Fibroblast of skin of right quadriceps (primary cell): ENCODE measurements around the gene PRKN.
"Not testable (repeated sequence)": the region's sequence is repeated elsewhere in the genome, so short reads cannot be mapped to it uniquely, and the experiment has no call there.

ENCODE experiments used
- DNase-seq: peaks from one replicate; pipeline ENCODE4 v3.0.0-alpha.2; 2013

Gene PRKN

DNA sequence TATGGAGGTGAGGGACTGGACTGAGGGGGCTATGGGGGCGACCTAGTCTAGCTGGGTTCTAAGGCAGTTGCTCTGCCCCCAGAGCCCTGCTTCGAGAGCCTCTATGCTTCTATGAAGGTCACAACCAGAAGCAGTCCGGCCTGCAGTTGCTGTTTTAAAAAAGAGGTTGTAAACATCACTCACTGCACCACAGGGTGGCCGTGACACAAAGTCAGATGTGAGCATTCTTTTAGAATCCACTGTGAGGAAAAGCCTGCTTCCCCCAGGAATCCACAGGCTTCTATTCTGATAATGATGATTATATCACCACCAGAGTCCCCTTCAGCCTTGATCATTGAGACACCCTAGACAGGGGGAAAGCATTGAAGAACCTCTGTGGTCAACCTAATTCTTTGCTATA lies 1224.0 kb downstream of the PRKN start:
- DNase-seq: no peak

DNA sequence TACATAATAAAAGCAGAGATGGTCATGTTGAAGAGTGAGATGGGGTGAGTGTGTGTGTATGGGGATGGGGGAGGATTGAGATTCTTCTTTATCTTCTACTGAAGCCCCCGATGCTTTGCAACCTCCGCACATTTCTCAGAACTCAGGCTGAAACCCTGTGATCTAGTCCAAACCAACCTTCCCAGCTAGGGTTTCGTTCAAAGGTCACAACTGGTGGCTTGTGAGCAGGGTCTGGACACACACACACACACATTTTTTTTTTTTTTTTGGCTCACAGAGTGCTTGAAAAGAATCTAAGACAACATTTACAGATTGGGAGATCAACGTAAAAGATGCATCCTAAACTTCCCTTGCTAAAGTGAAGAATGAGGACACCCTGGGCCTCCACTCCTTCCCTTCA lies 1228.7 kb downstream of the PRKN start:
- no peak for DNase-seq

GRCh38 chr6:161498359-161498758 lies 1229.2 kb downstream of the PRKN start:
- peak; percentile 49 for DNase-seq

GRCh38 chr6:161496941-161497340 lies 1230.6 kb downstream of the PRKN start:
- DNase-seq: no peak

DNA sequence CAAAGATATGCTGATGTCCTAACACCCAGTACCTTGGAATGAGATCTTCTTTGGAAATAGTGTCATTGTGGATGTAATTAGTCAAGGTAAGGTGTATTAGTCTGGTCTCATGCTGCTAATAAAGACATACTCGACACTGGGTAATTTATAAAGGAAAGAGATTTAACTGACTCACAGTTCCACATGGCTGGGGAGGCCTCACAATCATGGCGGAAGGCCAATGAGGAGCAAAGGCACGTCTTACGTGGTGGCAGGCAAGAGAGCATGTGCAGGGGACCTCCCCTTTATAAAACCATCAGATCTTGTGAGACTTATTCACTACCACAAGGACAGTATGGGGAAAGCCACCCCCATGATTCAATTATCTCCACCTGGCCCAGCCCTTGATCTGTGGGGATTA lies 1231.3 kb downstream of the PRKN start:
- DNase-seq: not testable (repeated sequence)

DNA sequence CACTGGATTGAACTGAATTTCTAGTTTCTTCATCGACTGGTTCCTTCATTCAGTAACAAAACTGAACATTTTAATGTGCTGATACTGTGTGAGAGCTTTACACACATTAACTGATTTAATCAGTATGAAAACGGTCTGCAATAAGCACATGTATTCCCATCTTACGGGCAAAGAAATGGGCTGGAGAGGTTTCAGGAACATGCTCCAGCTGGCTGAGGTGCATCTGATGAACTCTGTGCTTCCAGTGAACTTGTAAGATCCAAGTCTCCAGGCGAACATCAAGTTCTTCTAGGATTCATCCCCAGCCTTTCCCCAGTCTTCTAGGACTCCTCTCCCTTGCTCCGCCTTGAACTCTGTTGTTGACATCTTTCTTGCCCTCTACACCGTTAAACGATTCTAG lies 1233.0 kb downstream of the PRKN start:
- DNase-seq: no peak

DNA sequence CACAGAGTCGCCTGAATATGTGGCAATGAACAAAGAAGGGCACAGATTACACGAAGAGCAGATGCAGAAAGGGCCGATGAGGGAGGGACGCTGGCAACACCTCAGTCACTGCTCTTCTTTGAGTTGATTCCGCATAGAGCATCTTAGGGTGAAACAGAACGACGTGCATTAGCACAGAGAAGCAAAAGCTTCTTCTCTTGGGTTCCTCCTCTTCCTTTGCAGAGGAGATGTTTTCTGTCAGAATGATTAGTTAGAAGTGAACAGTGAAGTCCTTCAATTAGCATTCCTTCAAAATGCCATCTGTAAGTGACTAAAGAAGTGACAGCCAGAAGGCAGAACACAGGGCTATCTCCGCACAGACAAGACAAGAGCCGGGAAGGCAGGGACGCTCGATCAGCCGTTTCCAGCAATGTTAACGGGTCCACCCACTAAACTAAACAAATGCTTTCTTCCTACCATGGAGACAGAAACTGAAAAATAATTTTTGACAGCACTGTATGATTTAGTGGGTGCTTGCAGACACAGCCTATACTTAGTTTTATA lies 1233.9 kb downstream of the PRKN start:
- no peak for DNase-seq

GRCh38 chr6:161489626-161490306 lies 1237.8 kb downstream of the PRKN start:
- DNase-seq: peak; percentile 9

- DNase-seq: peak; percentile 25
These were observed 1239.9 kb downstream of the PRKN start for GRCh38 chr6:161487694-161488093.

- DNase-seq: no peak
These were observed 1240.4 kb downstream of the PRKN start for GRCh38 chr6:161487217-161487531.

DNA sequence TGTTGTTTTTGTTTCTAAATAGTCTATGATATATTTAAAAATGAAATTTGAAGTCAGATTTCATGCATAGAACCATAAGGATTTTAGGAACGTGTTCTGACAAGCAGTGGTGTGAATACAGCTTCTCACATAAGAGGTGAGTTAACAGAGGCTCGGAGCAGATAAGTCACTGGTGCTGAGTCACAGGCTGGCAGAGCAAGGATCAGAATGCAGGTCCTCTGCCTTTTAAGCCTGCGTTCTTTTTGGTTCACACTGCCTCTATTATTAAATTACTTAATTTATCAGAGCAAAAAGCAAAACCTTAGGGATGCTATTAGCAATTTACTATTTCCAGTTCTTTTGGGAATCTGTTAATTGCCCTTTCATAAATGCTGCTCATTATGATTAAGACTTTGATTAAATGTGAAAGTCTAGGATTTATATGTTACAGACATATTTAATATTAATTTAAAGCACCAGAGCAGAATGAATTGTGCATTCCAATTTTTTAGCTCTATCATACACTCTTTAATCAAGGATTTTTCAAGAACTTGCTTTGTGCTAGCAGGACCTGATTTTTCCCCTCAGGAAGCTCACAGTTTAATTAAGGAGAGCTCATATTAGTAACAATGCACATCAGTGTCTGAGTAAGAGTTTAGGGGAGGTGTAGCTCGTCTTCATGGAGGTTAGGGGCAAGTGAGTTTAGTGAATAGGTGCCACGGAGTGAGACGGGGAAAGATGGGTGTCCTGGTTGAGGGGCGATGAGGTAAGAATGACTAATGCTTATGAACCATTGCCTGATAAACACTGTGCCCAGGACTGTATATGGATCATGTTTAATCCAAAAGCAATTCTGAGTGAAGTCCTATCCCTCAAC lies 1241.0 kb downstream of the PRKN start:
- peak; percentile 27 for DNase-seq

DNA sequence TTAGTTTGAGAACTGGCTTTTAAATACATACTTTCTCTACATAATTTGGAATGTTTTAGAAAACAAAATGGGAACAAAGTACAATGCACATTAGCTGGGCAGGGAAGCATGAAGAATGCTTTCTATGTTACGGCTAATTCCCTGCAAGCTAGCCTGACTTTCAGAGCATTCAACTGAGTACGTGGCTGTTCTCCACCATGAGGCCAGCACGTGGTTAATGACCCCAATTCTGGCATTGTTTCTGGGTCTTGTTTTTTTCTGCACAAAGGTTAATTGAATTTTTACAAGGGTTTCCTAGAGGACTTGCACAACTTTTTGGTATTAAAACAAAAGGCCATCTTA lies 1245.1 kb downstream of the PRKN start:
- DNase-seq: no peak

GRCh38 chr6:161481786-161482516 lies 1245.6 kb downstream of the PRKN start:
- peak; percentile 25 for DNase-seq

GRCh38 chr6:161480421-161481155 lies 1247.0 kb downstream of the PRKN start:
- no peak for DNase-seq

DNA sequence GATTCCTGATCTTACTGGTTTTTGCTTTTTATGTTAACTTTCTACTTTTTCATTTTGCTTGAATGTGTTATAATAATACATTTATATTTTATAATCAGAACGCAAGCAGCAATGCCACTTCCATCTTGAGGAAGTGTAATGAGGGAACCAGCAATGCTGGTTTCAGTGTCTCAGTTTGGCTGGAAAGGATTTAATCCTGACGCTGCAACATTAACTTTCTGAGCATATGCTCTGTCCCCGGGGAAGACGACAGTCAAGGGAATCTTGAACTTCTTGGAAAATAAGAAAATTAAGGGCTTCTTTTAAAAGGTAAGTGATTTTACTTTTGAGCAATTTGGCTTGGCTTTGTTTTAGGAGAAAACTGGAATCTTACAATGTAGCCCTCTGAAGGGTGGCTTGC lies 1248.2 kb downstream of the PRKN start:
- no peak for DNase-seq

DNA sequence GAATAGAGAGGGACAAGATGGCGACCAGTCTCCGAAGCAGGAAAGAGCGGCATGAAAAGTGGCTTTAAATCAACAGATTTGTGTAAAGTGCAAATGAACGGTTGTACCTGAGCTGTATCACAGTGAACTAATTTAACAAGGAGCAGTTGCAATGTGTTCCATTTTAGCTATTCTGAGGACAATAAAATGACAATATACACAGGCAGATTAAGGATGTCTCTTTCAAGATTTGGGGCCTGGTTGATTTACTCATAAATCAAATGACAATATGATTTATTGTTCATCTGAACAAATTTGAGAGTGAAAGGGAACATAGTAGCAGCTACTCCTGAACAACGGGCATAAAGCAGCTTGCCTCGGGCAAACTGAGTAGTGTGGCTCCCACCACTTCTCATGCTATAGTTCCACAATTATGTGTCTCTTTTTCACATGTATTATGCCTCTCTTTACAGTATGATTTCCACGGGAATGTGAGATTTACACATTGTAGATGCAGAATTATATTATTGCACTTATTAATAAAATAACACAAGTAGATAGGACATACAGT lies 1249.6 kb downstream of the PRKN start:
- DNase-seq: no peak

GRCh38 chr6:161476711-161477110 lies 1250.9 kb downstream of the PRKN start:
- peak; percentile 49 for DNase-seq

DNA sequence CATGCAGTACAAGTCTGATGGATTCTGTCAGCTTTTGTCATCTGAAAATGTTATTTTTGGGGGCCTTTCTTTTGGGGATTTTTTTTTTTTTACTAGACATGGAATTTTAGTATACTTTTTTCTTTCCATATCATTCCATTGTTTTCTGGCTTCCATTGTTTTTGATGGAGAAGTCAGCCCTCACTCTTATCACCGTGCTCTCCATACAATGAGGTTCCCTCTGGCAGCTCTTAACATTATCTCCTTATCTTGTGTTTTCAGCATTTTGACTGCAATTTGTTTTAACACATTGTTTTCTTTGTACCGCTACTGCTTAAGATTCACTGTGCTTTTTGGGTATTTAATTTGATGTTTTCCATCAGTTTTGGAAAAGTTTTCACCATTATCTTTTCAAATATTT lies 1262.2 kb downstream of the PRKN start:
- DNase-seq: no peak

DNA sequence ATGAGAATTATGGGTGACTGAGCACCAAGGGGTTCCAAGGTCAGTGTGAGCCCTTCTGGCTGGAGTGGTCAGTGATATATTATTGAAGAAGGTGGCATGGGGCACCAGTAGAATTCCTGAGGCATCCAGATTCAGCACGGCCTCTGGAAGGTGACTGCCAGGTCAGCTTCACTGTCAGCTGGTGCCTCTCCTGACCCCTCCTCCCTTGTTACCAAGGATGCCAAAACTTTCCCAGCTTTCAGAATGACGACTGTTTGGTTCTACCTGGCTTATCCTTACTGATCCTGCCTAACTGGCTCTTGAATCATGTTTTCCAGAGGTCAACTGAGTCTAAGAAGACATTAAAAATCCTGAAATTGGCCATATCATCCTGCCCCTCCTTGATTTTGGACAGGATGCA lies 1264.5 kb downstream of the PRKN start:
- no peak for DNase-seq

GRCh38 chr6:161462148-161462547 lies 1265.4 kb downstream of the PRKN start:
- no peak for DNase-seq

DNA sequence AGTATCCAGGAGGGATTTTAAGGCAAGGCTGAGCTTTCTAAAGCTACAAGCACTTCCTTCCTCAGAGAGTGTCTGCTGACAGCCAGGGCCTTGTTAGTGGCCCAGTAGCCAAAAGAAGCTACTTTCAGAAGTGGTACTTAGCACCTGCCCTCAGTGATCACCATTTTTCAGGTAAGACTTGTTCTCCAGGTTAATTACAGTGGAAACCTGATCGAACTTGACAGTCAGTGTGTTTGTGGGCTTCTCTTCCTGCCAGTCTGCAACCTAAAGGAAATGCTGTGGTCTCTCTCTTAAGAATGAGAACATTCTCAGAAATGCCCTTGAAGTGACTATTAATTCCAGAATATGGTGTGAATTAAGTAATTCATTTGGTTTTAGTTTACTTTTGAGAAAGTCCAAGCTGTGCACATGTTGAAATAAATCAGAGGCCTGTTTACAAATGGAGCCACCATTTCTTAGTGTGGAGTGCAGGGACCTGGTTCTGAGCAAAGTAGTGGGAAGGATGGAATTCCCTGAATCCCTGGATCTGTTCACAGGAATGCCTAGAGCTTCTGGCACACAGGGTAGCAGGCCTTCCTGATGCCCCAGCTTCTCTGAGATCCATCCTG lies 1268.5 kb downstream of the PRKN start:
- peak; percentile 48 for DNase-seq
